ENCODE measurements around the gene DHRSX.
"Not testable (repeated sequence)": the region's sequence is repeated elsewhere in the genome, so short reads cannot be mapped to it uniquely, and the experiment has no call there.

The DHRSX gene

GRCh38 chrX:2388669-2389068 lies 112.1 kb downstream of the DHRSX start:
- DNase-seq, result no peak

- DNase-seq, result no peak
Observed at GRCh38 chrX:2387614-2388239, 113.0 kb downstream of the DHRSX start.

- no peak for DNase-seq
Observed at GRCh38 chrX:2385224-2385623, 115.6 kb downstream of the DHRSX start.

- DNase-seq, result no peak
Observed at GRCh38 chrX:2384486-2384885, 116.3 kb downstream of the DHRSX start.

GRCh38 chrX:2383735-2384134 lies 117.0 kb downstream of the DHRSX start:
- no peak for DNase-seq

- DNase-seq, result no peak
Observed at GRCh38 chrX:2383144-2383543, 117.6 kb downstream of the DHRSX start.

- DNase-seq, result not testable (repeated sequence)
Observed at GRCh38 chrX:2382433-2383048, 118.2 kb downstream of the DHRSX start.

GRCh38 chrX:2376166-2376565 lies 124.6 kb downstream of the DHRSX start:
- DNase-seq, result no peak

GRCh38 chrX:2374086-2374485 lies 126.7 kb downstream of the DHRSX start:
- DNase-seq, result no peak

- no peak for DNase-seq
Observed at GRCh38 chrX:2373615-2374014, 127.2 kb downstream of the DHRSX start.

GRCh38 chrX:2371026-2371711 lies 129.6 kb downstream of the DHRSX start:
- DNase-seq, result no peak

GRCh38 chrX:2370456-2370855 lies 130.3 kb downstream of the DHRSX start:
- DNase-seq, result no peak

- no peak for DNase-seq
Observed at GRCh38 chrX:2369206-2369605, 131.6 kb downstream of the DHRSX start.

GRCh38 chrX:2360731-2361130 lies 140.0 kb downstream of the DHRSX start:
- DNase-seq, result no peak

GRCh38 chrX:2359522-2359921 lies 141.3 kb downstream of the DHRSX start:
- DNase-seq, result not testable (repeated sequence)

- no peak for DNase-seq
Observed at GRCh38 chrX:2351999-2352995, 148.5 kb downstream of the DHRSX start.

GRCh38 chrX:2351321-2351720 lies 149.5 kb downstream of the DHRSX start:
- no peak for DNase-seq

GRCh38 chrX:2350703-2351102 lies 150.1 kb downstream of the DHRSX start:
- not testable (repeated sequence) for DNase-seq

- not testable (repeated sequence) for DNase-seq
Observed at GRCh38 chrX:2350036-2350435, 150.7 kb downstream of the DHRSX start.

GRCh38 chrX:2348211-2348610 lies 152.6 kb downstream of the DHRSX start:
- DNase-seq, result no peak

GRCh38 chrX:2346158-2346557 lies 154.6 kb downstream of the DHRSX start:
- no peak for DNase-seq

GRCh38 chrX:2345562-2345961 lies 155.2 kb downstream of the DHRSX start:
- no peak for DNase-seq

GRCh38 chrX:2343413-2343812 lies 157.4 kb downstream of the DHRSX start:
- no peak for DNase-seq

Measured in NCI-H1930 (cell line).